Astrocyte of the cerebellum (primary cell): Measurements from ENCODE around the gene FAM3B.
A peak's percentile ranks its signal among the peaks of the same experiment; 100 is the strongest.

ENCODE experiments used
- DNase-seq: peaks from one replicate; pipeline ENCODE4 v3.0.0-alpha.2; 2011; ENCODE audit warnings: low read depth
- H3K4me3 ChIP-seq: 2 replicates; pipeline ENCODE4 v1.5.1; 2011; ENCODE audit warnings: mild to moderate bottlenecking, low read depth, low read length, moderate library complexity
- in situ Hi-C: cut with HindIII; loops from 2 replicates; pipeline ENCODE4 v1.10.0; 2017; ENCODE audit warnings: low sequenced_read_pairs
- TF ChIP-seq, protein P1 (sequence below): IDR thresholded peaks from 2 replicates; pipeline ENCODE4 v1.5.1; 2012; ENCODE audit warnings: low read length, low read depth, moderate library complexity, mild to moderate bottlenecking; ENCODE audit errors: missing control alignments

The FAM3B gene

GRCh38 chr21:41282412-41282811, 34.2 kb upstream of the FAM3B start:
- in situ Hi-C loops: loop anchor here (10.0 to 25.0 kb wide), 2 partner anchors 162 to 505 kb away; no protein-coding TSS in a partner anchor
- H3K4me3 ChIP-seq: no peak overlapping the region
- TF ChIP-seq, protein P1, sequence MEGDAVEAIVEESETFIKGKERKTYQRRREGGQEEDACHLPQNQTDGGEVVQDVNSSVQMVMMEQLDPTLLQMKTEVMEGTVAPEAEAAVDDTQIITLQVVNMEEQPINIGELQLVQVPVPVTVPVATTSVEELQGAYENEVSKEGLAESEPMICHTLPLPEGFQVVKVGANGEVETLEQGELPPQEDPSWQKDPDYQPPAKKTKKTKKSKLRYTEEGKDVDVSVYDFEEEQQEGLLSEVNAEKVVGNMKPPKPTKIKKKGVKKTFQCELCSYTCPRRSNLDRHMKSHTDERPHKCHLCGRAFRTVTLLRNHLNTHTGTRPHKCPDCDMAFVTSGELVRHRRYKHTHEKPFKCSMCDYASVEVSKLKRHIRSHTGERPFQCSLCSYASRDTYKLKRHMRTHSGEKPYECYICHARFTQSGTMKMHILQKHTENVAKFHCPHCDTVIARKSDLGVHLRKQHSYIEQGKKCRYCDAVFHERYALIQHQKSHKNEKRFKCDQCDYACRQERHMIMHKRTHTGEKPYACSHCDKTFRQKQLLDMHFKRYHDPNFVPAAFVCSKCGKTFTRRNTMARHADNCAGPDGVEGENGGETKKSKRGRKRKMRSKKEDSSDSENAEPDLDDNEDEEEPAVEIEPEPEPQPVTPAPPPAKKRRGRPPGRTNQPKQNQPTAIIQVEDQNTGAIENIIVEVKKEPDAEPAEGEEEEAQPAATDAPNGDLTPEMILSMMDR: no peak

DNA sequence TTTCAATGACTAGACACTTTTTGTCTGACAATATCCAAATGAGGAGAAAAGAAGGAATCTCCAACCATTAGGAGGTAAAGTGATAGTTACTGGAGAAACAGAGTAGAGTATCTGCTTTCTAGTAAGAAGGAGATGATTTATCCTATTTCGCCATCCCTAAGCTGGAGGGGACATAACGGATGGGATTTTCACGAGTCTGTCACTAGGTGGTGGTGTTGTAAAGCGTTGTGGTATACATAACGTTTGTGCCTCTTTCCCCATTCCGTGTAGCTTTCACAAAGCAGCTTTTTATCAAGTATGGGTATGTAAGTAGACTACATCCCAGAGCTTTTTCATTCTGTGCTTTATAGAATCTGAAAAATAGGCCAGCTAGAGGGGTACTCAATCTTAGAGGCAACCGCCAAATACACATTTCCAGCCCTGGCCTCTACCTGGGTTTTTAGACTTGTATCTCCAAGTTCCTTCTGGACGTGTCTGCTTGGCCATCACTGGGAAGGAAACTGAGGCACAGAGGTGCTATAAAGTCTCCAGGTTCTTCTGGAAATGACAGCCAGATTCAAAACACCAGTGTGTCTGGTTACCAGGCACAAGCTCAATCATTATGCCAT, 33.3 kb upstream of the FAM3B start:
- in situ Hi-C loops: loop anchor here (10.0 to 25.0 kb wide), 2 partner anchors 161 to 504 kb away; no protein-coding TSS in a partner anchor
- DNase-seq: peak; percentile 85

More at GRCh38 chr21:41282412-41282811, 34.2 kb upstream of the FAM3B start:
- no peak for DNase-seq

GRCh38 chr21:41289431-41289830, 27.2 kb upstream of the FAM3B start:
- DNase-seq: no peak
- no peak overlapping the region for H3K4me3 ChIP-seq
- TF ChIP-seq, protein P1: no peak
- in situ Hi-C loops: loop anchor here (10.0 to 25.0 kb wide), 2 partner anchors 155 to 498 kb away; no protein-coding TSS in a partner anchor

More for the DNA sequence above, 33.3 kb upstream of the FAM3B start:
- TF ChIP-seq, protein P1: peak; percentile 79
- no peak overlapping the region for H3K4me3 ChIP-seq

- DNase-seq: no peak
- in situ Hi-C loops: loop anchor here (25.0 kb wide), 1 partner anchor 497 kb away; no protein-coding TSS in a partner anchor
- no peak overlapping the region for H3K4me3 ChIP-seq
- TF ChIP-seq, protein P1: no peak
Observed at GRCh38 chr21:41290106-41290799, 26.3 kb upstream of the FAM3B start.

GRCh38 chr21:41294548-41295231, 21.9 kb upstream of the FAM3B start:
- in situ Hi-C loops: loop anchor here (25.0 kb wide), 1 partner anchor 493 kb away; no protein-coding TSS in a partner anchor
- DNase-seq: no peak
- no peak overlapping the region for H3K4me3 ChIP-seq
- TF ChIP-seq, protein P1: no peak

- in situ Hi-C loops: loop anchor here (25.0 kb wide), 1 partner anchor 492 kb away; no protein-coding TSS in a partner anchor
- TF ChIP-seq, protein P1: no peak
- H3K4me3 ChIP-seq: no peak overlapping the region
- DNase-seq: no peak
Observed at GRCh38 chr21:41295721-41296254, 20.8 kb upstream of the FAM3B start.
